ENCODE results near the gene OR11H12.
"Not testable (repeated sequence)": the region's sequence is repeated elsewhere in the genome, so short reads cannot be mapped to it uniquely, and the experiment has no call there.

DNA sequence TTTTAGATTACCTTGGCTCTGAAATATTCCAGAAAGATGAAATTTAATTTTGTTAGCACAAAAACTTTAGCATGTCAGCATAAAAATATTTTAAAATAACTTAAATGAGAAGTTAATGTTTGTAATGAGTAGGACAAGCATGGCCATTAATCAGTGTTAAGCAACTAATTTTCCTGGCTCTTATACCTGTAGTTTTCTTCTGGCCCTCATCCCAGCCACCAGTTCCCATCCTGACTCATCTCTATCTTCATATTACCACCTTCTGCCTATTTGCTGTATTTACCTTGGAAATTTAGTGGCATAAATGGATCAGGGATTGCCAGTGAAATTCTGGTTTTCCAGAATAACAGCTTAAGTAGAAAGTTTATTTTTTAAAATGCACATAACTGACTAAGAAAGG lies 37.1 kb downstream of the OR11H12 start:
- TF ChIP-seq SAFB2 (IDR thresholded peaks at IDR 0.05; ENCODE audit: borderline replicate concordance, low read depth, low read length, severe bottlenecking); HDAC6 (IDR thresholded peaks at IDR 0.05; ENCODE audit: low read depth, low read length); GABPA (tag; conservative IDR thresholded peaks at IDR 0.05; ENCODE audit: low read depth); NFE2 (IDR thresholded peaks at IDR 0.05; ENCODE audit: low read depth); POLR2AphosphoS5 (IDR thresholded peaks at IDR 0.05; ENCODE audit: control insufficient read depth, insufficient read depth, low read depth, low read length); DNMT1 (IDR thresholded peaks at IDR 0.05): not testable (repeated sequence)
- TF ChIP-seq, protein P1, sequence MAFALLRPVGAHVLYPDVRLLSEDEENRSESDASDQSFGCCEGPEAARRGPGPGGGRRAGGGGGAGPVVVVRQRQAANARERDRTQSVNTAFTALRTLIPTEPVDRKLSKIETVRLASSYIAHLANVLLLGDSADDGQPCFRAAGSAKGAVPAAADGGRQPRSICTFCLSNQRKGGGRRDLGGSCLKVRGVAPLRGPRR (CRISPR knock-in tag; IDR thresholded peaks at IDR 0.05), result not testable (repeated sequence)
- TF ChIP-seq, protein P2, sequence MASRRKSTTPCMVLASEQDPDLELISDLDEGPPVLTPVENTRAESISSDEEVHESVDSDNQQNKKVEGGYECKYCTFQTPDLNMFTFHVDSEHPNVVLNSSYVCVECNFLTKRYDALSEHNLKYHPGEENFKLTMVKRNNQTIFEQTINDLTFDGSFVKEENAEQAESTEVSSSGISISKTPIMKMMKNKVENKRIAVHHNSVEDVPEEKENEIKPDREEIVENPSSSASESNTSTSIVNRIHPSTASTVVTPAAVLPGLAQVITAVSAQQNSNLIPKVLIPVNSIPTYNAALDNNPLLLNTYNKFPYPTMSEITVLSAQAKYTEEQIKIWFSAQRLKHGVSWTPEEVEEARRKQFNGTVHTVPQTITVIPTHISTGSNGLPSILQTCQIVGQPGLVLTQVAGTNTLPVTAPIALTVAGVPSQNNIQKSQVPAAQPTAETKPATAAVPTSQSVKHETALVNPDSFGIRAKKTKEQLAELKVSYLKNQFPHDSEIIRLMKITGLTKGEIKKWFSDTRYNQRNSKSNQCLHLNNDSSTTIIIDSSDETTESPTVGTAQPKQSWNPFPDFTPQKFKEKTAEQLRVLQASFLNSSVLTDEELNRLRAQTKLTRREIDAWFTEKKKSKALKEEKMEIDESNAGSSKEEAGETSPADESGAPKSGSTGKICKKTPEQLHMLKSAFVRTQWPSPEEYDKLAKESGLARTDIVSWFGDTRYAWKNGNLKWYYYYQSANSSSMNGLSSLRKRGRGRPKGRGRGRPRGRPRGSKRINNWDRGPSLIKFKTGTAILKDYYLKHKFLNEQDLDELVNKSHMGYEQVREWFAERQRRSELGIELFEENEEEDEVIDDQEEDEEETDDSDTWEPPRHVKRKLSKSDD (conservative IDR thresholded peaks at IDR 0.05; ENCODE audit: low read length), result not testable (repeated sequence)
- TF ChIP-seq, protein P3, sequence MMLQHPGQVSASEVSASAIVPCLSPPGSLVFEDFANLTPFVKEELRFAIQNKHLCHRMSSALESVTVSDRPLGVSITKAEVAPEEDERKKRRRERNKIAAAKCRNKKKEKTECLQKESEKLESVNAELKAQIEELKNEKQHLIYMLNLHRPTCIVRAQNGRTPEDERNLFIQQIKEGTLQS (IDR thresholded peaks at IDR 0.05), result not testable (repeated sequence)
- TF ChIP-seq, protein P3 (CRISPR knock-in tag; conservative IDR thresholded peaks at IDR 0.05), result not testable (repeated sequence)
- TF ChIP-seq, protein P4, sequence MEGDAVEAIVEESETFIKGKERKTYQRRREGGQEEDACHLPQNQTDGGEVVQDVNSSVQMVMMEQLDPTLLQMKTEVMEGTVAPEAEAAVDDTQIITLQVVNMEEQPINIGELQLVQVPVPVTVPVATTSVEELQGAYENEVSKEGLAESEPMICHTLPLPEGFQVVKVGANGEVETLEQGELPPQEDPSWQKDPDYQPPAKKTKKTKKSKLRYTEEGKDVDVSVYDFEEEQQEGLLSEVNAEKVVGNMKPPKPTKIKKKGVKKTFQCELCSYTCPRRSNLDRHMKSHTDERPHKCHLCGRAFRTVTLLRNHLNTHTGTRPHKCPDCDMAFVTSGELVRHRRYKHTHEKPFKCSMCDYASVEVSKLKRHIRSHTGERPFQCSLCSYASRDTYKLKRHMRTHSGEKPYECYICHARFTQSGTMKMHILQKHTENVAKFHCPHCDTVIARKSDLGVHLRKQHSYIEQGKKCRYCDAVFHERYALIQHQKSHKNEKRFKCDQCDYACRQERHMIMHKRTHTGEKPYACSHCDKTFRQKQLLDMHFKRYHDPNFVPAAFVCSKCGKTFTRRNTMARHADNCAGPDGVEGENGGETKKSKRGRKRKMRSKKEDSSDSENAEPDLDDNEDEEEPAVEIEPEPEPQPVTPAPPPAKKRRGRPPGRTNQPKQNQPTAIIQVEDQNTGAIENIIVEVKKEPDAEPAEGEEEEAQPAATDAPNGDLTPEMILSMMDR (IDR thresholded peaks at IDR 0.05 in 2 of 3, conservative IDR thresholded peaks at IDR 0.05 in 1 of 3; ENCODE audit: insufficient read depth in 2 of 3, low read depth in 1 of 3, low read length in 3 of 3), result not testable (repeated sequence)
- TF ChIP-seq, protein P5, sequence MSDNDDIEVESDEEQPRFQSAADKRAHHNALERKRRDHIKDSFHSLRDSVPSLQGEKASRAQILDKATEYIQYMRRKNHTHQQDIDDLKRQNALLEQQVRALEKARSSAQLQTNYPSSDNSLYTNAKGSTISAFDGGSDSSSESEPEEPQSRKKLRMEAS (CRISPR knock-in tag; IDR thresholded peaks at IDR 0.05), result not testable (repeated sequence)
- TF ChIP-seq, protein P6, sequence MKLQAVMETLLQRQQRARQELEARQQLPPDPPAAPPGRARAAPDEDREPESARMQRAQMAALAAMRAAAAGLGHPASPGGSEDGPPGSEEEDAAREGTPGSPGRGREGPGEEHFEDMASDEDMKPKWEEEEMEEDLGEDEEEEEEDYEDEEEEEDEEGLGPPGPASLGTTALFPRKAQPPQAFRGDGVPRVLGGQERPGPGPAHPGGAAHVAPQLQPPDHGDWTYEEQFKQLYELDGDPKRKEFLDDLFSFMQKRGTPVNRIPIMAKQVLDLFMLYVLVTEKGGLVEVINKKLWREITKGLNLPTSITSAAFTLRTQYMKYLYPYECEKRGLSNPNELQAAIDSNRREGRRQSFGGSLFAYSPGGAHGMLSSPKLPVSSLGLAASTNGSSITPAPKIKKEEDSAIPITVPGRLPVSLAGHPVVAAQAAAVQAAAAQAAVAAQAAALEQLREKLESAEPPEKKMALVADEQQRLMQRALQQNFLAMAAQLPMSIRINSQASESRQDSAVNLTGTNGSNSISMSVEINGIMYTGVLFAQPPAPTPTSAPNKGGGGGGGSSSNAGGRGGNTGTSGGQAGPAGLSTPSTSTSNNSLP (IDR thresholded peaks at IDR 0.05; ENCODE audit: borderline replicate concordance, low read depth, low read length), result not testable (repeated sequence)

All from K562 (cell line).